IMR-90 (cell line): Measurements from ENCODE around the gene HOXB7. TPM values are rescaled to one million over a fixed set of nuclear protein-coding genes. Genes with fewer than 3 reads are reported as not detected.

Experiments used
- ATAC-seq: fragments of 200-7000 bp; cut with Tn5 transposase; 2 replicates; pipeline ENCODE4 v1.9.1; 2020; ENCODE audit warnings: low read depth, mild to moderate bottlenecking, moderate library complexity
- BruUV-seq: library from RNA; stranded (reverse); fragments of 400-500 nt; replicated peaks from 2 replicates; lab custom pipeline; 2021; lab: Mats Ljungman, UMichigan
- CTCF ChIA-PET: fragments of 300-600 bp; formaldehyde crosslinking; extraction: SDS; loops from one replicate; lab custom pipeline; 2021; ENCODE audit warnings: antibody characterized with exemption; lab: Yijun Ruan, JAX
- POLR2A ChIA-PET: fragments of 300-600 bp; sonication (Branson Sonifier 250); formaldehyde crosslinking; loops from one replicate; lab custom pipeline; 2022; ENCODE audit warnings: antibody characterized with exemption; ENCODE audit not compliant: unreplicated experiment; lab: Charles Lee
- DNase-seq: peaks from one replicate; pipeline ENCODE4 v3.0.0; 2013
- H2AFZ ChIP-seq: replicated peaks from 2 replicates; pipeline ENCODE3; 2013; ENCODE audit warnings: low read length, mild to moderate bottlenecking; ENCODE audit not compliant: poor library complexity
- H2AK5ac ChIP-seq: 2 replicates; pipeline ENCODE4 v1.6.1; 2013; ENCODE audit warnings: low read depth, low read length, inconsistent platforms
- H2AK9ac ChIP-seq: replicated peaks from 2 replicates; pipeline ENCODE3; 2013; ENCODE audit warnings: mild to moderate bottlenecking, low read depth, low read length, moderate library complexity; ENCODE audit not compliant: poor library complexity
- H2BK120ac ChIP-seq: 2 replicates; pipeline ENCODE4 v1.6.1; 2013; ENCODE audit warnings: low read depth, low read length, inconsistent platforms
- H2BK15ac ChIP-seq: 3 replicates; pipeline ENCODE4 v1.6.1; 2013; ENCODE audit warnings: low read depth, low read length, inconsistent platforms
- H2BK20ac ChIP-seq: 2 replicates; pipeline ENCODE4 v1.6.1; 2013; ENCODE audit warnings: low read depth, mild to moderate bottlenecking, inconsistent platforms, low read length, moderate library complexity
- H2BK5ac ChIP-seq: 2 replicates; pipeline ENCODE4 v1.6.1; 2013; ENCODE audit warnings: mild to moderate bottlenecking, low read depth, low read length, inconsistent platforms; ENCODE audit not compliant: poor library complexity, severe bottlenecking
- H3K14ac ChIP-seq: replicated peaks from 2 replicates; pipeline ENCODE4 v1.6.1; 2013; ENCODE audit warnings: low read depth, low read length, inconsistent platforms
- H3K18ac ChIP-seq: 2 replicates; pipeline ENCODE4 v1.6.1; 2013; ENCODE audit warnings: low read depth, low read length, control low read depth
- H3K23ac ChIP-seq: 2 replicates; pipeline ENCODE4 v1.6.1; 2013; ENCODE audit warnings: low read depth, low read length, inconsistent platforms
- H3K27ac ChIP-seq: 2 replicates; pipeline ENCODE4 v1.5.1; 2013; ENCODE audit warnings: mild to moderate bottlenecking, control low read depth, low read length; ENCODE audit not compliant: insufficient read depth
- H3K27me3 ChIP-seq: 2 replicates; pipeline ENCODE4 v1.6.1; 2013; ENCODE audit warnings: low read length; ENCODE audit not compliant: control insufficient read depth, insufficient read depth
- H3K36me3 ChIP-seq: 2 replicates; pipeline ENCODE4 v1.6.1; 2013; ENCODE audit warnings: low read length, mixed read lengths; ENCODE audit not compliant: control insufficient read depth, insufficient read depth
- H3K4ac ChIP-seq: 2 replicates; pipeline ENCODE4 v1.6.1; 2013; ENCODE audit warnings: low read depth, low read length, inconsistent platforms
- H3K4me1 ChIP-seq: 2 replicates; pipeline ENCODE4 v1.6.1; 2013; ENCODE audit warnings: low read length, mixed read lengths; ENCODE audit not compliant: control insufficient read depth, insufficient read depth
- H3K4me2 ChIP-seq: 2 replicates; pipeline ENCODE4 v1.6.1; 2013; ENCODE audit warnings: low read depth, mild to moderate bottlenecking, control low read depth, low read length, moderate library complexity
- H3K4me3 ChIP-seq: 2 replicates; pipeline ENCODE4 v1.5.1; 2013; ENCODE audit warnings: low read depth, mild to moderate bottlenecking, control low read depth, low read length, moderate library complexity; ENCODE audit not compliant: insufficient read depth
- H3K56ac ChIP-seq: 2 replicates; pipeline ENCODE4 v1.6.1; 2013; ENCODE audit warnings: low read length, inconsistent platforms; ENCODE audit not compliant: insufficient read depth; ENCODE audit errors: extremely low read depth
- H3K79me1 ChIP-seq, 2 experiments: 2 replicates each; pipeline ENCODE4 v1.6.1; 2013; ENCODE audit warnings: low read length in 2 of 2, inconsistent platforms in 1 of 2, low read depth in 1 of 2
- H3K9ac ChIP-seq: 2 replicates; pipeline ENCODE4 v1.6.1; 2013; ENCODE audit warnings: low read depth, low read length, control low read depth
- H3K9me1 ChIP-seq: 2 replicates; pipeline ENCODE4 v1.6.1; 2013; ENCODE audit warnings: low read length, inconsistent platforms; ENCODE audit not compliant: insufficient read depth
- H3K9me3 ChIP-seq: 2 replicates; pipeline ENCODE4 v1.6.1; 2013; ENCODE audit warnings: low read length; ENCODE audit not compliant: control insufficient read depth, insufficient read depth
- H4K20me1 ChIP-seq: 2 replicates; pipeline ENCODE4 v1.6.1; 2013; ENCODE audit warnings: low read length, inconsistent platforms; ENCODE audit not compliant: insufficient read depth
- H4K5ac ChIP-seq: 2 replicates; pipeline ENCODE4 v1.6.1; 2013; ENCODE audit warnings: mild to moderate bottlenecking, low read depth, low read length, control low read depth
- H4K8ac ChIP-seq, 2 experiments: 2 replicates each; pipeline ENCODE4 v1.6.1; 2013; ENCODE audit warnings: low read depth in 2 of 2, low read length in 2 of 2, control low read depth in 1 of 2, inconsistent platforms in 1 of 2
- H4K91ac ChIP-seq: 2 replicates; pipeline ENCODE4 v1.6.1; 2013; ENCODE audit warnings: low read depth, low read length, inconsistent platforms; ENCODE audit not compliant: insufficient read depth
- BHLHE40 ChIP-seq: fragments of 150-350 bp; IDR thresholded peaks from 2 replicates; pipeline ENCODE4 v1.6.1; 2016; ENCODE audit warnings: mild to moderate bottlenecking, low read depth, low read length
- CEBPB ChIP-seq: IDR thresholded peaks from 2 replicates; pipeline ENCODE4 v1.6.1; 2012; ENCODE audit warnings: low read depth, low read length, improper control_type of control experiment
- CHD1 ChIP-seq: IDR thresholded peaks from 2 replicates; pipeline ENCODE4 v1.6.1; 2012; ENCODE audit warnings: low read depth, low read length, improper control_type of control experiment
- CTCF ChIP-seq: conservative IDR thresholded peaks from 2 replicates; pipeline ENCODE4 v1.5.1; 2012; ENCODE audit warnings: mild to moderate bottlenecking, low read depth, low read length, improper control_type of control experiment
- ELK1 ChIP-seq: fragments of 150-350 bp; IDR thresholded peaks from 2 replicates; pipeline ENCODE4 v1.6.1; 2016; ENCODE audit warnings: low read depth, mild to moderate bottlenecking, low read length, moderate library complexity, borderline replicate concordance
- MXI1 ChIP-seq: IDR thresholded peaks from 2 replicates; pipeline ENCODE4 v1.6.1; 2012; ENCODE audit warnings: low read depth, mild to moderate bottlenecking, low read length, moderate library complexity, borderline replicate concordance
- NFE2L2 ChIP-seq: fragments of 150-350 bp; IDR thresholded peaks from 2 replicates; pipeline ENCODE4 v1.6.1; 2016; ENCODE audit warnings: low read depth, mild to moderate bottlenecking, low read length
- RFX5 ChIP-seq: IDR thresholded peaks from 2 replicates; pipeline ENCODE4 v1.8.0; 2012; ENCODE audit warnings: low read depth, mild to moderate bottlenecking, low read length, moderate library complexity
- SMC3 ChIP-seq: fragments of 150-350 bp; IDR thresholded peaks from 2 replicates; pipeline ENCODE4 v1.6.1; 2016; ENCODE audit warnings: low read depth, mild to moderate bottlenecking, antibody characterized with exemption, low read length, moderate library complexity
- USF2 ChIP-seq: fragments of 150-350 bp; IDR thresholded peaks from 2 replicates; pipeline ENCODE4 v1.6.1; 2017; ENCODE audit warnings: mild to moderate bottlenecking, antibody characterized with exemption, low read length, low read depth
- WGBS, 2 experiments: methylation state at CpG; one replicate each; pipeline versions ENCODE4 v1.1.5 to v1.1.7; 2013; ENCODE audit warnings: missing lambda C conversion rate in 2 of 2; ENCODE audit not compliant: insufficient read length in 1 of 2; ENCODE audit errors: extremely low coverage in 2 of 2; 5-methylcytosine and 5-hydroxymethylcytosine counted together
- dilution Hi-C: fragments of 300-500 bp; cut with HindIII; formaldehyde crosslinking; loops from one replicate; pipeline ENCODE4 v1.14.3; 2018; ENCODE audit warnings: low sequenced_read_pairs; ENCODE audit not compliant: unreplicated experiment
- in situ Hi-C: fragments of 300-500 bp; cut with MboI; formaldehyde crosslinking; loops from 3 replicates; pipeline ENCODE4 v1.14.3; 2019; ENCODE audit warnings: low sequenced_read_pairs, inconsistent platforms, mixed read lengths
- intact Hi-C: fragments of 100-400 bp; cut with micrococcal nuclease; formaldehyde crosslinking; loops from 2 replicates; pipeline ENCODE4 v1.10.0; 2022
- polyA plus RNA-seq, 3 experiments: library from polyadenylated mRNA; depleted of rRNA; stranded (reverse); fragments of >200 nt; gene quantifications; 2 replicates each; pipeline ENCODE4 v1.2.3, GENCODE V29; 2012; ENCODE audit warnings: low replicate concordance in 1 of 3
- total RNA-seq: library from RNA; depleted of rRNA; stranded (reverse); fragments of >200 nt; gene quantifications from 2 replicates; pipeline ENCODE4 v1.2.3, GENCODE V29; 2012

The HOXB7 gene
- total and polyA plus RNA-seq, 2 of the 4 experiments (the other 2 are of a cell fraction), result 1.8 to 6.7 TPM

GRCh38 chr17:48569240-48569582 is 41.6 kb downstream of the HOXB7 start:
- H2AK5ac ChIP-seq, result peak overlapping the region; percentile 92
- H3K36me3 ChIP-seq, result peaks cover 54% of the 10 kb centered on the region
- H3K23ac ChIP-seq, result peak overlapping the region; percentile 100
- DNase-seq (no peak), ATAC-seq (no peak)
- H3K9ac ChIP-seq, result peak overlapping the region; percentile 96
- no peaks in the 10 kb centered on the region for H3K9me3 ChIP-seq
- H3K4ac ChIP-seq, result peak overlapping the region; percentile 97
- H4K20me1 ChIP-seq, result peaks cover 17% of the 10 kb centered on the region
- peak overlapping the region; percentile 96 for H3K56ac ChIP-seq
- H2BK120ac ChIP-seq, result peak overlapping the region; percentile 76
- peak overlapping the region; percentile 99 for H2BK5ac ChIP-seq
- peak overlapping the region; percentile 70 for H2BK20ac ChIP-seq
- POLR2A ChIA-PET, result interaction anchor here (0.5 to 1.0 kb wide), 3 partner anchors 13 to 23 kb away, joined by 3 to 4 read pairs (median 4); no protein-coding TSS in a partner anchor
- peak overlapping the region; percentile 78 for H3K18ac ChIP-seq
- BruUV-seq, result no TSS peak
- H3K14ac ChIP-seq, result peak overlapping the region; percentile 98
- H3K27ac ChIP-seq, result peak overlapping the region; percentile 93
- H3K4me3 ChIP-seq, result peak overlapping the region; percentile 23
- no CpG with 5 or more reads among the region's 3 CpGs for WGBS, 2 experiments
- intact Hi-C loops, result no loop called here
- no peak for TF ChIP-seq BHLHE40
- TF ChIP-seq SMC3, result no peak
- no peak for TF ChIP-seq CHD1
- no peak for TF ChIP-seq MXI1
- no peak for TF ChIP-seq ELK1
- no peak for TF ChIP-seq CTCF
- TF ChIP-seq USF2, result no peak
- TF ChIP-seq CEBPB, result no peak
- TF ChIP-seq RFX5, result no peak
- no peak for TF ChIP-seq NFE2L2
- peak overlapping the region; percentile 61 for H2AK9ac ChIP-seq
- peak overlapping the region; percentile 58 for H4K5ac ChIP-seq
- no peak overlapping the region for H2AFZ ChIP-seq
- H3K4me2 ChIP-seq, result peak overlapping the region; percentile 83
- H3K27me3 ChIP-seq, result no peaks in the 10 kb centered on the region
- in situ Hi-C loops, result no loop called here
- peak overlapping the region; percentile 77 to 87 for H4K8ac ChIP-seq
- H3K9me1 ChIP-seq, result peaks cover 20% of the 10 kb centered on the region
- dilution Hi-C loops, result no loop called here
- CTCF ChIA-PET, result interaction anchor here (0.6 to 0.7 kb wide), 2 partner anchors 28 to 82 kb away, joined by 3 read pairs; no protein-coding TSS in a partner anchor
- H2BK15ac ChIP-seq, result no peak overlapping the region
- peaks cover 0 to 13% of the 10 kb centered on the region in 2 experiments; a peak in 1 of 4 replicates for H3K79me1 ChIP-seq
- H3K4me1 ChIP-seq, result peaks cover 52% of the 10 kb centered on the region
- H4K91ac ChIP-seq, result peak overlapping the region; percentile 95
